B cell (primary cell): ENCODE results near the gene CAMP. TPM values are rescaled to one million over a fixed set of nuclear protein-coding genes. Genes with fewer than 3 reads are reported as not detected.

ENCODE experiments used
- ATAC-seq: fragments of 200-7000 bp; cut with Tn5 transposase; one replicate; pipeline ENCODE4 v1.10.0; 2021; ENCODE audit warnings: low read depth, mild to moderate bottlenecking, moderate number of reproducible peaks, moderate library complexity
- CTCF ChIA-PET: fragments of 350-600 bp; sonication (Branson Sonifier 250); formaldehyde crosslinking; loops from one replicate; lab custom pipeline; 2021; ENCODE audit warnings: antibody characterized with exemption, inconsistent platforms; lab: Charles Lee
- POLR2A ChIA-PET: fragments of 350-600 bp; sonication (Branson Sonifier 250); formaldehyde crosslinking; loops from one replicate; lab custom pipeline; 2021; ENCODE audit warnings: antibody characterized with exemption; lab: Charles Lee
- DNase-seq: peaks from one replicate; pipeline ENCODE4 v3.0.0; 2013
- H2AFZ ChIP-seq: 2 replicates; pipeline ENCODE4 v1.6.1; 2012; ENCODE audit warnings: mild to moderate bottlenecking, low read depth, low read length; ENCODE audit not compliant: insufficient read depth, poor library complexity, severe bottlenecking
- H3K27ac ChIP-seq, 2 donors: 1 replicate in 1 of 2; 2 replicates in 1 of 2; pipeline ENCODE4 v1.5.1; 2012 to 2013; ENCODE audit warnings: low read length in 2 of 2, mild to moderate bottlenecking in 2 of 2, moderate library complexity in 1 of 2
- H3K27me3 ChIP-seq, 4 experiments: fragments of 200-600 bp in 1 of 4; sonication (generic) in 1 of 4; replicated peaks in 1 of 4; 1 replicate in 2 of 4; 2 replicates in 2 of 4; pipeline versions ENCODE4 v1.6.1 to v1.7.0; 2013 to 2016; ENCODE audit warnings: low read length in 3 of 4, mild to moderate bottlenecking in 2 of 4, mixed read lengths in 1 of 4, moderate library complexity in 1 of 4; ENCODE audit not compliant: insufficient read depth in 4 of 4, control insufficient read depth in 3 of 4; ENCODE audit errors: control extremely low read depth in 1 of 4
- H3K36me3 ChIP-seq, 2 experiments: replicated peaks in 1 of 2; 1 replicate in 1 of 2; 2 replicates in 1 of 2; pipeline versions ENCODE4 v1.6.1 to v1.7.1; 2013; ENCODE audit warnings: low read length in 1 of 2; ENCODE audit not compliant: insufficient read depth in 2 of 2, control insufficient read depth in 1 of 2; ENCODE audit errors: control extremely low read depth in 1 of 2, extremely low read depth in 1 of 2
- H3K4me1 ChIP-seq, 2 donors: fragments of 200-600 bp in 1 of 2; sonication (generic) in 1 of 2; 1 replicate in 1 of 2; 2 replicates in 1 of 2; pipeline versions ENCODE4 v1.5.1 to v1.6.1; 2013 to 2017; ENCODE audit warnings: low read length in 2 of 2; ENCODE audit not compliant: control insufficient read depth in 2 of 2, insufficient read depth in 2 of 2
- H3K4me2 ChIP-seq: replicated peaks from 2 replicates; pipeline ENCODE3; 2012; ENCODE audit warnings: mild to moderate bottlenecking, low read depth, low read length; ENCODE audit not compliant: poor library complexity, severe bottlenecking
- H3K4me3 ChIP-seq, 5 experiments: fragments of 200-600 bp in 1 of 5; sonication (generic) in 1 of 5; 1 replicate in 3 of 5; 2 replicates in 2 of 5; pipeline versions ENCODE4 v1.5.1 to v1.7.0; 2011 to 2016; ENCODE audit warnings: low read length in 4 of 5, mild to moderate bottlenecking in 4 of 5, low read depth in 2 of 5, control low read depth in 1 of 5, moderate library complexity in 1 of 5; ENCODE audit not compliant: insufficient read depth in 1 of 5; ENCODE audit errors: control extremely low read depth in 1 of 5, extremely low read depth in 1 of 5
- H3K79me2 ChIP-seq: fragments of 200-600 bp; sonication (generic); one replicate; pipeline ENCODE4 v1.6.0; 2016; ENCODE audit warnings: low read length; ENCODE audit not compliant: control insufficient read depth, insufficient read depth
- H3K9ac ChIP-seq: fragments of 200-600 bp; sonication (generic); 2 replicates; pipeline ENCODE4 v1.6.1; 2017; ENCODE audit warnings: mild to moderate bottlenecking, low read length, moderate library complexity
- H3K9me3 ChIP-seq, 3 donors: one replicate each; pipeline versions ENCODE4 v1.6.1 to v1.7.1; 2013; ENCODE audit warnings: low read length in 2 of 3; ENCODE audit not compliant: control insufficient read depth in 2 of 3, insufficient read depth in 1 of 3; ENCODE audit errors: control extremely low read depth in 1 of 3
- H4K20me1 ChIP-seq: 2 replicates; pipeline ENCODE4 v1.6.0; 2012; ENCODE audit warnings: mild to moderate bottlenecking, low read length; ENCODE audit not compliant: insufficient read depth, control insufficient read depth, poor library complexity, severe bottlenecking
- H3K27ac Mint-ChIP-seq: one replicate; pipeline ENCODE4 v1.8.0; 2021; ENCODE audit warnings: mixed read lengths
- H3K27me3 Mint-ChIP-seq: one replicate; pipeline ENCODE4 v1.8.0; 2021; ENCODE audit warnings: mixed read lengths
- H3K4me1 Mint-ChIP-seq: one replicate; pipeline ENCODE4 v1.8.0; 2021; ENCODE audit warnings: mixed read lengths
- H3K4me3 Mint-ChIP-seq: one replicate; pipeline ENCODE4 v1.8.0; 2021; ENCODE audit warnings: mixed read lengths
- H3K9me3 Mint-ChIP-seq: one replicate; pipeline ENCODE4 v1.8.0; 2022; ENCODE audit warnings: mixed read lengths; ENCODE audit not compliant: insufficient read depth
- EZH2 ChIP-seq: IDR thresholded peaks from 2 replicates; pipeline ENCODE4 v1.6.1; 2012; ENCODE audit warnings: borderline replicate concordance, low read depth, mild to moderate bottlenecking, moderate library complexity, low read length; ENCODE audit not compliant: insufficient read depth, poor library complexity, severe bottlenecking
- WGBS: methylation state at CpG from one replicate; pipeline ENCODE4 v1.1.5; 2013; ENCODE audit warnings: missing lambda C conversion rate; ENCODE audit not compliant: insufficient coverage; 5-methylcytosine and 5-hydroxymethylcytosine counted together
- intact Hi-C: fragments of 100-400 bp; cut with micrococcal nuclease; formaldehyde crosslinking; loops from one replicate; pipeline ENCODE4 v1.10.0; 2022
- polyA plus RNA-seq: library from polyadenylated mRNA; depleted of rRNA; stranded (reverse); fragments of >200 nt; gene quantifications from 2 replicates; pipeline ENCODE4 v1.2.3, GENCODE V29; 2012
- total RNA-seq, 2 donors: library from RNA; stranded (reverse); fragments of 120-200 nt in 1 of 2; gene quantifications; 1 replicate in 1 of 2; 2 replicates in 1 of 2; pipeline versions ENCODE4 v1.2.3 to v1.2.4, GENCODE V29; 2013 to 2022
- TF ChIP-seq, protein P1 (sequence below): fragments of 200-600 bp; IDR thresholded peaks from one replicate; pipeline ENCODE4 v1.8.0; 2022; ENCODE audit warnings: antibody characterized with exemption, mild to moderate bottlenecking

Gene CAMP
- total and polyA plus RNA-seq, 2 donors (not counting 1 experiment from before 2014, with no cell fraction given), result 0.30 TPM; not detected in 1

DNA sequence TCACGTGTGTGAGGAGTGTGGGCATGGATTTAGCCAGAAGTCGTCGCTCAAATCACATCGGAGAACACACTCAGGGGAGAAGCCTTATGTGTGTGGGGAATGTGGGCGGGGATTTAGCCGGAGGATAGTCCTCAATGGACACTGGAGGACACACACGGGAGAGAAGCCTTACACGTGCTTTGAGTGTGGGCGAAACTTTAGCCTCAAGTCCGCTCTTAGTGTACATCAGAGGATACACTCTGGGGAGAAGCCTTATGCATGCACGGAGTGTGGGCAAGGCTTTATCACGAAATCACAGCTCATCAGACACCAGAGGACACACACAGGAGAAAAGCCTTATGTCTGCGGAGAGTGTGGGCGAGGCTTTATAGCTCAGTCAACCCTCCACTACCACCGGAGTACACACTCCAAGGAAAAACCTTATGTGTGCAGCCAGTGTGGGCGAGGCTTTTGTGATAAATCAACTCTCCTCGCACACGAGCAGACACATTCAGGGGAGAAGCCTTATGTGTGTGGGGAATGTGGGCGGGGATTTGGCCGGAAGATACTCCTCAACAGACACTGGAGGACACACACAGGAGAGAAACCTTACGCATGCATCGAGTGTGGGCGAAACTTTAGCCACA, 45.8 kb downstream of the CAMP start:
- H3K79me2 ChIP-seq, result no peaks in the 10 kb centered on the region
- H3K27ac ChIP-seq, result no peak overlapping the region
- H3K4me1 ChIP-seq, result no peaks in the 10 kb centered on the region
- 95% methylated on average over 10 of the region's 23 CpGs for WGBS
- no peak overlapping the region for H3K4me3 Mint-ChIP-seq
- no peak overlapping the region for H3K27ac Mint-ChIP-seq
- DNase-seq, result no peak
- intact Hi-C loops, result no loop called here
- H3K36me3 ChIP-seq, result peaks cover 4 to 29% of the 10 kb centered on the region in 2 experiments
- H4K20me1 ChIP-seq, result no peaks in the 10 kb centered on the region
- no peak overlapping the region for H3K4me2 ChIP-seq
- H2AFZ ChIP-seq, result no peak overlapping the region
- H3K4me3 ChIP-seq, result no peak overlapping the region
- ChIA-PET CTCF (interaction anchor here (1.7 to 9.3 kb wide), 2 partner anchors 131 to 166 kb away, joined by 4 to 148 read pairs; no protein-coding TSS in a partner anchor), POLR2A (no interaction called here)
- H3K27me3 ChIP-seq, result no peaks in the 10 kb centered on the region
- no peak for ATAC-seq
- TF ChIP-seq, protein P1, sequence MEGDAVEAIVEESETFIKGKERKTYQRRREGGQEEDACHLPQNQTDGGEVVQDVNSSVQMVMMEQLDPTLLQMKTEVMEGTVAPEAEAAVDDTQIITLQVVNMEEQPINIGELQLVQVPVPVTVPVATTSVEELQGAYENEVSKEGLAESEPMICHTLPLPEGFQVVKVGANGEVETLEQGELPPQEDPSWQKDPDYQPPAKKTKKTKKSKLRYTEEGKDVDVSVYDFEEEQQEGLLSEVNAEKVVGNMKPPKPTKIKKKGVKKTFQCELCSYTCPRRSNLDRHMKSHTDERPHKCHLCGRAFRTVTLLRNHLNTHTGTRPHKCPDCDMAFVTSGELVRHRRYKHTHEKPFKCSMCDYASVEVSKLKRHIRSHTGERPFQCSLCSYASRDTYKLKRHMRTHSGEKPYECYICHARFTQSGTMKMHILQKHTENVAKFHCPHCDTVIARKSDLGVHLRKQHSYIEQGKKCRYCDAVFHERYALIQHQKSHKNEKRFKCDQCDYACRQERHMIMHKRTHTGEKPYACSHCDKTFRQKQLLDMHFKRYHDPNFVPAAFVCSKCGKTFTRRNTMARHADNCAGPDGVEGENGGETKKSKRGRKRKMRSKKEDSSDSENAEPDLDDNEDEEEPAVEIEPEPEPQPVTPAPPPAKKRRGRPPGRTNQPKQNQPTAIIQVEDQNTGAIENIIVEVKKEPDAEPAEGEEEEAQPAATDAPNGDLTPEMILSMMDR, result no peak
- TF ChIP-seq EZH2, result no peak
- H3K9me3 Mint-ChIP-seq, result no peaks in the 10 kb centered on the region
- no peaks in the 10 kb centered on the region for H3K27me3 Mint-ChIP-seq
- peaks cover 0 to 3% (median 0%) of the 10 kb centered on the region in 3 donors for H3K9me3 ChIP-seq
- H3K4me1 Mint-ChIP-seq, result peaks cover 2% of the 10 kb centered on the region
- H3K9ac ChIP-seq, result no peak overlapping the region

DNA sequence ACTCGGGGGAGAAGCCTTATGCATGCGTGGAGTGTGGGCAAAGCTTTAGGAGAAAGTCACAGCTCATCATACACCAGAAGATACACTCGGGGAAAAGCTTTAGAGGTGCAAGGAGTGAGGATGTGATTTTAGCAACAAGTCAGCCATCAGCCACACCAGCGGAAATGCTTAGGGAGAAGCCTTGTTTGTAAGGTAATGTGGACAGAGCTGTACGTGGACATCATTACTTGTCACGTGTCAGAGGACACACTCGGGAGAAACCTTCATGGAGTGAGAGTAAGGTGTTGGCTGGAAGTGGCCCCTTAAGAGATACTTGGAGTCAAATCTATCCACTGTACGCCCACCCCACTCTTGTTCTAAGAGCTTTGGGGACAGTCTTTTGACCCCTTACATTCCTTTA, 46.3 kb downstream of the CAMP start:
- intact Hi-C loops, result no loop called here
- no peak for TF ChIP-seq EZH2
- TF ChIP-seq, protein P1, result no peak
- Histone ChIP-seq H3K9me3 (peaks cover 0 to 3% (median 0%) of the 10 kb centered on the region in 3 donors), H4K20me1 (no peaks in the 10 kb centered on the region), H3K27ac (no peak overlapping the region), H3K4me2 (no peak overlapping the region), H3K27me3 (no peaks in the 10 kb centered on the region), H3K36me3 (peaks cover 4 to 25% of the 10 kb centered on the region in 2 experiments), H3K4me3 (no peak overlapping the region), H3K4me1 (no peaks in the 10 kb centered on the region), H3K79me2 (no peaks in the 10 kb centered on the region), H3K9ac (no peak overlapping the region), H2AFZ (no peak overlapping the region)
- H3K4me1 Mint-ChIP-seq, result peaks cover 2% of the 10 kb centered on the region
- H3K9me3 Mint-ChIP-seq, result no peaks in the 10 kb centered on the region
- DNase-seq (no peak), ATAC-seq (no peak)
- no peak overlapping the region for H3K27ac Mint-ChIP-seq
- no peaks in the 10 kb centered on the region for H3K27me3 Mint-ChIP-seq
- POLR2A ChIA-PET, result no interaction called here
- CTCF ChIA-PET, result interaction anchor here (0.9 to 9.3 kb wide), 3 partner anchors 75 to 165 kb away, joined by 3 to 148 read pairs (median 4); no protein-coding TSS in a partner anchor
- WGBS, result 96% methylated on average over 4 of the region's 8 CpGs
- H3K4me3 Mint-ChIP-seq, result no peak overlapping the region
